Measurements from ENCODE around the gene ANKDD1A.

The ANKDD1A gene

DNA sequence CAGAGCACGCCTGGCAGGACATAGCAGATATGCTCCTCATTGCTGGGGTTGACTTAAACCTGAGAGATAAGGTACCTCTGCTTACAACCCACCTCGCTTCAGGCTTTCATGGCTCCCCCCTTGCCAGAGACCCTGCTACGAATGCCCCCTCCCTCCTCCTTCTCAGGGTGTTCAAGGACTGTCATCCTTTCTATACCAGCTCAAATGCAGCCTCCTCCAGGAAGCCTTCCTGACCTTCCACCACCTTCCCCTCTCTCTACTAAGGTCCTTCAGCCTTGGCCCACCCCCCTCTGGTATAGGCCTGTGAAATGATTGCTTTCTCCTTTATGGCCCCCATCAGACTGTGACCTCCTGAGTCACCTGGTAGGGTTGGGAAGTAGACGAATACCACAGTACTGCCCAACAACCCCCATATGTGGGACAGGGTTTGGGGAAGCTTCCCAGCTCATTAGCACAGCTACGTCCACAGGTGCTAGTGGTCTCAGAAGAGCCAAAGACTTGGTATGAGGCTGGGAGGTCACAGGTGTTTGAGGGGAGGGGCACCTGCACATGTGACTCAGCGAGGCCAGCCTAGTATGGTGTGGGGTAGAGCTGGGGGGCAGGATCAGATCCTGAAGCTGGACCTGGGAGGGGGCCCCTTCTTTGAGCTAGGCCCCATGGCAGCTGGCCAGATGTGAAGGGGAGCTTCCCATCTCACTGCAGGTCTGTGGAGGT is 32.0 kb downstream of the ANKDD1A start:
- TF ChIP-seq TAF1 (IDR thresholded peaks at IDR 0.05; ENCODE audit: borderline replicate concordance, insufficient read depth, low read length): no peak
- TF ChIP-seq, protein P1, sequence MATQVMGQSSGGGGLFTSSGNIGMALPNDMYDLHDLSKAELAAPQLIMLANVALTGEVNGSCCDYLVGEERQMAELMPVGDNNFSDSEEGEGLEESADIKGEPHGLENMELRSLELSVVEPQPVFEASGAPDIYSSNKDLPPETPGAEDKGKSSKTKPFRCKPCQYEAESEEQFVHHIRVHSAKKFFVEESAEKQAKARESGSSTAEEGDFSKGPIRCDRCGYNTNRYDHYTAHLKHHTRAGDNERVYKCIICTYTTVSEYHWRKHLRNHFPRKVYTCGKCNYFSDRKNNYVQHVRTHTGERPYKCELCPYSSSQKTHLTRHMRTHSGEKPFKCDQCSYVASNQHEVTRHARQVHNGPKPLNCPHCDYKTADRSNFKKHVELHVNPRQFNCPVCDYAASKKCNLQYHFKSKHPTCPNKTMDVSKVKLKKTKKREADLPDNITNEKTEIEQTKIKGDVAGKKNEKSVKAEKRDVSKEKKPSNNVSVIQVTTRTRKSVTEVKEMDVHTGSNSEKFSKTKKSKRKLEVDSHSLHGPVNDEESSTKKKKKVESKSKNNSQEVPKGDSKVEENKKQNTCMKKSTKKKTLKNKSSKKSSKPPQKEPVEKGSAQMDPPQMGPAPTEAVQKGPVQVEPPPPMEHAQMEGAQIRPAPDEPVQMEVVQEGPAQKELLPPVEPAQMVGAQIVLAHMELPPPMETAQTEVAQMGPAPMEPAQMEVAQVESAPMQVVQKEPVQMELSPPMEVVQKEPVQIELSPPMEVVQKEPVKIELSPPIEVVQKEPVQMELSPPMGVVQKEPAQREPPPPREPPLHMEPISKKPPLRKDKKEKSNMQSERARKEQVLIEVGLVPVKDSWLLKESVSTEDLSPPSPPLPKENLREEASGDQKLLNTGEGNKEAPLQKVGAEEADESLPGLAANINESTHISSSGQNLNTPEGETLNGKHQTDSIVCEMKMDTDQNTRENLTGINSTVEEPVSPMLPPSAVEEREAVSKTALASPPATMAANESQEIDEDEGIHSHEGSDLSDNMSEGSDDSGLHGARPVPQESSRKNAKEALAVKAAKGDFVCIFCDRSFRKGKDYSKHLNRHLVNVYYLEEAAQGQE (IDR thresholded peaks at IDR 0.05; ENCODE audit: insufficient read depth in 1 of 2, low read depth in 2 of 2, low read length in 2 of 2): no peak
- no peak for TF ChIP-seq FOXP2 (optimal IDR thresholded peaks at IDR 0.05; ENCODE audit: borderline replicate concordance, extremely low read depth, extremely low read length, insufficient read depth)
- TF ChIP-seq SIN3A (IDR thresholded peaks at IDR 0.05; ENCODE audit: borderline replicate concordance, insufficient read depth, low read length): no peak
- TF ChIP-seq POLR2AphosphoS5 (IDR thresholded peaks at IDR 0.05; ENCODE audit: low read depth, low read length): no peak

DNA sequence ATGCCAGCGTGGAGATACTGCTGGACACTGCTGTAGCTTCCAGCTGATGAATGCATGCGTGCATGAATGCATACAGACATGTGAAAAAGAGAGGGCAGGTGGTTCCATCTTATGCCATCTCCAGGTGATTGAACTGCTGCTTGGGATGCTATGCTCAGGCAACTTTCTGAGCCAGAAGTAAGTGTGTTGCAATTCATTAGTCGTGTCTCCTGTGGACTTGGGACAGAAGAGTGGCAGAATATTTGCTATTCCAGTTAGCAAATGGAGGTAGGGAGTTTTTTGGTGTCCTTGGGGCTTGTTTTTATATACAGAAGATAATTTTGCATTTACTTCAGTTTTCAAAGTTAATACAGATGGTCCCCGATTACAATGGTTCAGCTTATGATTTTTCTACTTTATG is 33.3 kb downstream of the ANKDD1A start:
- no peak for TF ChIP-seq POLR2AphosphoS5 (IDR thresholded peaks at IDR 0.05; ENCODE audit: low read depth, low read length)
- TF ChIP-seq FOXP2 (optimal IDR thresholded peaks at IDR 0.05; ENCODE audit: borderline replicate concordance, extremely low read depth, extremely low read length, insufficient read depth): no peak
- TF ChIP-seq SIN3A (IDR thresholded peaks at IDR 0.05; ENCODE audit: borderline replicate concordance, insufficient read depth, low read length): no peak
- no peak for TF ChIP-seq TAF1 (IDR thresholded peaks at IDR 0.05; ENCODE audit: borderline replicate concordance, insufficient read depth, low read length)
- TF ChIP-seq, protein P1 (IDR thresholded peaks at IDR 0.05; ENCODE audit: insufficient read depth in 1 of 2, low read depth in 2 of 2, low read length in 2 of 2): no peak

- TF ChIP-seq, protein P1 (IDR thresholded peaks at IDR 0.05; ENCODE audit: insufficient read depth in 1 of 2, low read depth in 2 of 2, low read length in 2 of 2): no peak
- no peak for TF ChIP-seq FOXP2 (optimal IDR thresholded peaks at IDR 0.05; ENCODE audit: borderline replicate concordance, extremely low read depth, extremely low read length, insufficient read depth)
- TF ChIP-seq TAF1 (IDR thresholded peaks at IDR 0.05; ENCODE audit: borderline replicate concordance, insufficient read depth, low read length): no peak
- no peak for TF ChIP-seq SIN3A (IDR thresholded peaks at IDR 0.05; ENCODE audit: borderline replicate concordance, insufficient read depth, low read length)
- no peak for TF ChIP-seq POLR2AphosphoS5 (IDR thresholded peaks at IDR 0.05; ENCODE audit: low read depth, low read length)
Observed at GRCh38 chr15:64947211-64947610, 35.5 kb downstream of the ANKDD1A start.

- TF ChIP-seq TAF1 (IDR thresholded peaks at IDR 0.05; ENCODE audit: borderline replicate concordance, insufficient read depth, low read length) (no peak), FOXP2 (optimal IDR thresholded peaks at IDR 0.05; ENCODE audit: borderline replicate concordance, extremely low read depth, extremely low read length, insufficient read depth) (no peak), SIN3A (IDR thresholded peaks at IDR 0.05; ENCODE audit: borderline replicate concordance, insufficient read depth, low read length) (no peak), POLR2AphosphoS5 (IDR thresholded peaks at IDR 0.05; ENCODE audit: low read depth, low read length) (no peak)
- TF ChIP-seq, protein P1 (IDR thresholded peaks at IDR 0.05; ENCODE audit: insufficient read depth in 1 of 2, low read depth in 2 of 2, low read length in 2 of 2): no peak
Observed at GRCh38 chr15:64948916-64949315, 37.2 kb downstream of the ANKDD1A start.

All from PFSK-1 (cell line).